DMS79 treated with DMSO at 0.1 percent for 48 hours (cell line): Measurements from ENCODE around the gene LRP1B.

ENCODE experiments used
- DNase-seq: peaks from one replicate; lab custom pipeline; 2025; lab: John Stamatoyannopoulos, UW

LRP1B gene

GRCh38 chr2:140247451-140248195 lies 1883.2 kb downstream of the LRP1B start:
- DNase-seq = no peak

GRCh38 chr2:140246957-140247356 lies 1883.9 kb downstream of the LRP1B start:
- DNase-seq = no peak

GRCh38 chr2:140246058-140246457 lies 1884.8 kb downstream of the LRP1B start:
- no peak for DNase-seq

GRCh38 chr2:140242889-140243288 lies 1887.9 kb downstream of the LRP1B start:
- DNase-seq = no peak

- no peak for DNase-seq
Measured at GRCh38 chr2:140234116-140234515, 1896.7 kb downstream of the LRP1B start.

GRCh38 chr2:140210963-140211362 lies 1919.9 kb downstream of the LRP1B start:
- DNase-seq = no peak

GRCh38 chr2:140205093-140205492 lies 1925.7 kb downstream of the LRP1B start:
- no peak for DNase-seq

- DNase-seq = no peak
Measured at GRCh38 chr2:140203347-140203746, 1927.5 kb downstream of the LRP1B start.

- no peak for DNase-seq
Measured at GRCh38 chr2:140201572-140201971, 1929.2 kb downstream of the LRP1B start.

GRCh38 chr2:140200764-140201163 lies 1930.1 kb downstream of the LRP1B start:
- DNase-seq = no peak

- DNase-seq = no peak
Measured at GRCh38 chr2:140200307-140200706, 1930.5 kb downstream of the LRP1B start.

GRCh38 chr2:140199312-140199711 lies 1931.5 kb downstream of the LRP1B start:
- DNase-seq = no peak

GRCh38 chr2:140187086-140187485 lies 1943.7 kb downstream of the LRP1B start:
- no peak for DNase-seq

- no peak for DNase-seq
Measured at GRCh38 chr2:140186313-140186712, 1944.5 kb downstream of the LRP1B start.

GRCh38 chr2:140185076-140185475 lies 1945.7 kb downstream of the LRP1B start:
- DNase-seq = no peak

- no peak for DNase-seq
Measured at GRCh38 chr2:140183056-140183765, 1947.6 kb downstream of the LRP1B start.
